Left ventricle myocardium inferior (tissue), 1 donor: ENCODE data around the gene TSPAN32. TPM values are rescaled to one million over a fixed set of nuclear protein-coding genes. Genes with fewer than 3 reads are reported as not detected.
A peak's percentile ranks its signal among the peaks of the same experiment; 100 is the strongest.

Source experiments
- DNase-seq: peaks from one replicate; pipeline ENCODE4 v3.0.0-alpha.2; 2020
- H3K27ac ChIP-seq: fragments of 200-600 bp; replicated peaks from 2 replicates; pipeline ENCODE4 v1.8.0; 2021
- H3K27me3 ChIP-seq: fragments of 200-600 bp; 2 replicates; pipeline ENCODE4 v1.8.0; 2021; ENCODE audit warnings: low read depth
- H3K36me3 ChIP-seq: fragments of 200-600 bp; 2 replicates; pipeline ENCODE4 v1.8.0; 2021
- H3K4me1 ChIP-seq: fragments of 200-600 bp; 2 replicates; pipeline ENCODE4 v1.8.0; 2021
- H3K4me3 ChIP-seq: fragments of 200-600 bp; 2 replicates; pipeline ENCODE4 v1.8.0; 2021; ENCODE audit warnings: mild to moderate bottlenecking, moderate library complexity
- H3K9me3 ChIP-seq: fragments of 200-600 bp; replicated peaks from 2 replicates; pipeline ENCODE4 v1.8.0; 2021
- intact Hi-C: fragments of 100-400 bp; cut with micrococcal nuclease; formaldehyde crosslinking; loops from one replicate; pipeline ENCODE4 v1.11.0; 2022
- total RNA-seq: library from RNA; stranded (reverse); fragmentation: NEBNext Ultra II Directional; extraction: Animal tissue kit (Norgen Biotek cat#: 25700); gene quantifications from one replicate; pipeline ENCODE4 v1.2.1, GENCODE V29; 2021
- TF ChIP-seq, protein P1 (sequence below): fragments of 200-600 bp; IDR thresholded peaks from 2 replicates; pipeline ENCODE4 v1.8.0; 2021; ENCODE audit warnings: antibody characterized with exemption, mild to moderate bottlenecking, borderline replicate concordance
- donor health status: DM: no; HTN: yes; CAD: no; lungs with severe emphysema.

The TSPAN32 gene
- total RNA-seq, 1 donor from 2014 or later, result 27.1 TPM

DNA sequence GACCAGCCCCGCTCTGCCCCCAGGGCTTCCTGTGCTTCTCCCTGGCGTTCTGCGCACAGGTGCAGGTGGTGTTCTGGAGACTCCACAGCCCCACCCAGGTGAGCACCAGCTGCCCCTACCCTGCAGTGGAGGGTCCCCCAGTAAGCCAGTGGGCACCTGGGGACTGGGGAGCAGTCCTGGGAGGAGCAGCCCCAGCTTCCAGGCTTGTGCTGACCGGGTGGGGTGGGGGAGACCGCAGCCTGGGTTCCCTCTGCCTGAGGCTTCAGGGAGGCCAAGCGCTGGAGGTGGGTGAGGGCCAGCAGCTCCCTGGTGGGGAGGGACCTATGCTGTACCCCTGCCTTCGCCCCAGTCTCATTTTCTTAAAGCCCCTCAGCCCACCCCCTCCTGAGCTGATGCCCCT, 6.9 kb downstream of the TSPAN32 start:
- H3K4me1 ChIP-seq, result peaks cover 52% of the 10 kb centered on the region
- no peak for DNase-seq
- no peaks in the 10 kb centered on the region for H3K9me3 ChIP-seq
- H3K4me3 ChIP-seq, result no peak overlapping the region
- intact Hi-C loops, result loop anchor here (5.0 kb wide), 1 partner anchor 114 kb away; no protein-coding TSS in a partner anchor
- H3K27me3 ChIP-seq, result no peaks in the 10 kb centered on the region
- TF ChIP-seq, protein P1, sequence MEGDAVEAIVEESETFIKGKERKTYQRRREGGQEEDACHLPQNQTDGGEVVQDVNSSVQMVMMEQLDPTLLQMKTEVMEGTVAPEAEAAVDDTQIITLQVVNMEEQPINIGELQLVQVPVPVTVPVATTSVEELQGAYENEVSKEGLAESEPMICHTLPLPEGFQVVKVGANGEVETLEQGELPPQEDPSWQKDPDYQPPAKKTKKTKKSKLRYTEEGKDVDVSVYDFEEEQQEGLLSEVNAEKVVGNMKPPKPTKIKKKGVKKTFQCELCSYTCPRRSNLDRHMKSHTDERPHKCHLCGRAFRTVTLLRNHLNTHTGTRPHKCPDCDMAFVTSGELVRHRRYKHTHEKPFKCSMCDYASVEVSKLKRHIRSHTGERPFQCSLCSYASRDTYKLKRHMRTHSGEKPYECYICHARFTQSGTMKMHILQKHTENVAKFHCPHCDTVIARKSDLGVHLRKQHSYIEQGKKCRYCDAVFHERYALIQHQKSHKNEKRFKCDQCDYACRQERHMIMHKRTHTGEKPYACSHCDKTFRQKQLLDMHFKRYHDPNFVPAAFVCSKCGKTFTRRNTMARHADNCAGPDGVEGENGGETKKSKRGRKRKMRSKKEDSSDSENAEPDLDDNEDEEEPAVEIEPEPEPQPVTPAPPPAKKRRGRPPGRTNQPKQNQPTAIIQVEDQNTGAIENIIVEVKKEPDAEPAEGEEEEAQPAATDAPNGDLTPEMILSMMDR, result no peak
- H3K36me3 ChIP-seq, result no peaks in the 10 kb centered on the region
- no peak overlapping the region for H3K27ac ChIP-seq

DNA sequence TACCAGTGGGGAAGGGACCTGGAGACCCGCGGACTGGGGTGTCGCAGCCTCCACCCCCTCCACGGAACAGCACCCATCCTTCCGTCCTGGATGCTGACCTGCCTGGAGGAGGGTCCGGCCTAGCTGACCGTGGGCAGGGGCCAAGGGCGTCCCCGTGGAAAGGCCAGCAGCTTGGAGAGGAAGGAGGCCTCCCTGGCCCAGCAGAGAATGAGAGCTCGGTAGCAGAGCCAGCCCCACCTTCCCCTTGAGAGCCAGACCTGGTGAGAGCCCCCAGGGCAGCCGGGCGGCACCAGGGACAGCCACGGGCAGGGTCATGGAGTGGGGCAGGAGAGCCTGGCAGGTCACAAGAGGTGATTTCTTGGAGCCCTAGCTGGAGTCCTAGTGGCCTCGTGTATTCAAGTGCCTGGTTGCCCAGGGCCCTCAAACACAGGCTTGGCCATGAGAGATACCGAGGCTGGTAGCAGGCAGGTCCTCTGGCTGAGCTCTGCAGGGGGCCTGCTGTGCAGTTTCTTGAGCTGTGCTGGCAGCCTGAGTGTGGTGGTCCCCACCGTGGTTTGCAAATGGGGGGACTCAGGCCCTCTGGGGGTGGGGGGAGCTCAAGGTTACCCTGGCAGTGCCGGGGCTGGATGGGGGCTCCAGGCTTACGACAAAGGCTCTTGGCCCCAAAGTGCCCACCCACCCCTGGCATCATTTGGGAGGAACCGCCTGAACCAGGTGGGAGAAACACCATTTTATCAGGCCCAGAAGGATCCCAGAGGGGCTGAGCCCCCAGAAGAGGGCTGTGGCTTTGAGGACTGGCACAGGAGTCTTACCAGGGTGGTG, 7.6 kb downstream of the TSPAN32 start:
- intact Hi-C loops, result loop anchor here (5.0 to 10.0 kb wide), 2 partner anchors 65 to 113 kb away; partner anchors contain the start of gene CD81
- H3K4me3 ChIP-seq, result no peak overlapping the region
- no peaks in the 10 kb centered on the region for H3K27me3 ChIP-seq
- no peak overlapping the region for H3K27ac ChIP-seq
- no peaks in the 10 kb centered on the region for H3K36me3 ChIP-seq
- H3K4me1 ChIP-seq, result peaks cover 52% of the 10 kb centered on the region
- no peaks in the 10 kb centered on the region for H3K9me3 ChIP-seq
- no peak for DNase-seq
- TF ChIP-seq, protein P1, result no peak

DNA sequence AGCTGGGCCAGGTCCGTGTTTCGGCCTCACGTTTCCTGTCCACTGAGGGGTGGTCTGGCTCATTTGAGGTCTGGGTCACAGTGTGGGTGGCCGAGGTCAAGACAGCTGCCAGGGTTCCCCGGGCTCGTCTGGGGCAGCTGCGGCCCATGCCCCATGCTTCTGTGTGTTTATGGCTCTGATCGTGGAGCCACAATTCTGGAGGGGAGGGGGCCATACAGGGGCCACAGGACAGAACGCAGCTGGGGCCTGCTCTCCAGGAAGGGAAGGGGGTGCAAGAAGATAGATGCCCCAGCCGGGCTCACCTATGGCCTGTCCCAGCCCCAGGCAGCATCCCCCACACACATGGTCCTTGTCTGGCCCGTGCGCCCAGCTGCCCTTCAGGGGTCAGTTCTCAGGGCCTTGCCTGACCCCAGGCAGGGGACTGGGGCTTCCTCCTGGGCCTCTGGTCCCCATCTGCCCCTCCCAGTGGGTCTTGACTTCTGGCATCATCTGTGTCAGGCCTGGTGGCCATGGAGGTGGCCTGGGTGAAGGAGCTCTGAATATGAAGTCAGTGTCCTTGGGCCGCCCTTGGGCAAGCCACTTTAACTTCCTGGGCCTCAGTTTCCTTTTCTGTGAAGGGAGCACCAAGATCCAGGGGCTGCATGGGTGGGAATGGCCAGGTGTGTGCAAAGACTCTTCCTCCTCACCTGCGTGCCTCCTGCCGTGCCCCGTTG, 8.4 kb downstream of the TSPAN32 start:
- H3K4me3 ChIP-seq, result no peak overlapping the region
- no peaks in the 10 kb centered on the region for H3K9me3 ChIP-seq
- TF ChIP-seq, protein P1, result no peak
- peaks cover 52% of the 10 kb centered on the region for H3K4me1 ChIP-seq
- no peaks in the 10 kb centered on the region for H3K27me3 ChIP-seq
- no peak for DNase-seq
- H3K27ac ChIP-seq, result no peak overlapping the region
- intact Hi-C loops, result loop anchor here (10.0 kb wide), 1 partner anchor 65 kb away; the partner anchor contains the start of gene CD81
- H3K36me3 ChIP-seq, result no peaks in the 10 kb centered on the region

DNA sequence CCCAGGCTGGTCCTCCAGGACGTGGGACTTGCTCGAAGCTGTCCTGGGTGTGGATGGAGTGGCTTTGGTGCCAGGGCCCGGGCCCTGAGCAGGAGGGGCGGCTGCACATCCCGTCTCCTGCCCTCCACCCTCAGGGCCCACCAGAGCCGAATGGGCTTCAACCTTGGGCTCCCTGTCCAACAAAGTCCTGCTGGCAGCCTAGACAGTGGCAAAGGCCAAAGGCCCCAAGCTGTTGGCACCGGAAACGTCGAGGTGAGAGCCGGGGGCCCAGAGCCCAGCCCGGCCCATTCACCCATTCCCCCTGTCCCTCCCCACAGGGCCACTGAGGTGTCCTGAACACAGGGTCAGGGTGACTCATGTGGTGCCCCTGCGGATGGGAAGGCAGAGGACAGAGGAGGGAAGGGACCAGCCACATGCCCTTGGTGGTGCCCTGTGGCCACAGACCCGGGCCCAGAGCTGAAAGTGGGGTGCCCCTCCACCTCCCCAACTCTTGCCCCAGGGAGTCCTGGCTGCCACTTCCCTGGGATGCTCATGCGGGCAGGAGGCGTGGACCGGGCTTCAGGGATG, 9.1 kb downstream of the TSPAN32 start:
- TF ChIP-seq, protein P1, result no peak
- no peak overlapping the region for H3K27ac ChIP-seq
- H3K36me3 ChIP-seq, result no peaks in the 10 kb centered on the region
- intact Hi-C loops, result loop anchor here (10.0 kb wide), 1 partner anchor 64 kb away; the partner anchor contains the start of gene CD81
- DNase-seq, result no peak
- H3K9me3 ChIP-seq, result no peaks in the 10 kb centered on the region
- H3K4me1 ChIP-seq, result peaks cover 52% of the 10 kb centered on the region
- no peaks in the 10 kb centered on the region for H3K27me3 ChIP-seq
- H3K4me3 ChIP-seq, result no peak overlapping the region

DNA sequence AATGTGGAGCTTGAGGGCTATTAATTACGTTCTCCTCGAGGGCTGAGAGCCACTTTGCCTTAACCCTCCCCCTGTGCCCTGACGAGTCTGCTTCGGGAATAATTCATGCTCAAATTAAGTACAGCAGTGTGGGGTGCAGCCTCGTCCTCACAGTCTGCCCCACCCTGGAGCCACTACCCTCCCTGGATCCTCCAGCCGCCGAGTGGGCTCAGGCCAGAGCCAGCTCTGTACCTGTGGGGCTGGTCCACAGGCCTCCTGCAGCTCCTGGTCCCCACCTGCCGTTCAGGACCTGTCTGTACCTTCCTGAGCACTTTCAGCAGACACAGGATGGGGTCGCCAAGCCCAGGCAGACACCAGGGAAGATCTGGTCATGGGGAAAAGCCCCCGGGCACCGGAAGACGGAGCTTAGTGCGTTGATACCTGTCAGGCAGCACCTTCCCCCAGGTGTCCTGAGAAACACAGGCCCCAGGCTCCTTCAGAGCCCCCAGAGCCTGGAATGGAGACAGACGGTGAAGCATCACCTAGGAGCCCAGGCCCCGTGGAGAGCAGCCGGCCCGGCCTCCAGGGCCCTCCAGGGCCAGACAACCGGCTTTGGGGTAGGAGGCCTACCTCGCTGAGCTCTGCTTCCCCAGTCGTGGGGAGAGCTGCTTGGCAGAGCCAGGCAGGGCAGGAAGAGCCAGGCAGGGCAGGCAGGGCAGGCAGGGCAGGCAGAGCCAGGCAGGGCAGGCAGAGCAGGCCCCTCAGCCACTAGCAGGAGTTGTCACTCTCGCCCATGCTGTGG, 9.7 kb downstream of the TSPAN32 start:
- no peak for DNase-seq
- Histone ChIP-seq H3K36me3 (no peaks in the 10 kb centered on the region), H3K4me1 (peaks cover 47% of the 10 kb centered on the region), H3K4me3 (no peak overlapping the region), H3K27me3 (no peaks in the 10 kb centered on the region), H3K9me3 (no peaks in the 10 kb centered on the region), H3K27ac (peak overlapping the region; percentile 83)
- intact Hi-C loops, result loop anchor here (10.0 kb wide), 1 partner anchor 63 kb away; the partner anchor contains the start of gene CD81
- TF ChIP-seq, protein P1, result no peak
